Neuronal stem cell (in vitro differentiated cells): ENCODE results near the gene TSR3.

ENCODE experiments used
- DNase-seq: peaks from one replicate; pipeline ENCODE4 v3.0.0-alpha.2; 2013; ENCODE audit warnings: low spot score
- H2AFZ ChIP-seq: one replicate; pipeline ENCODE4 v1.6.1; 2013; ENCODE audit warnings: mild to moderate bottlenecking, low read length, inconsistent platforms
- H2AK5ac ChIP-seq: 2 replicates; pipeline ENCODE4 v1.6.1; 2013; ENCODE audit warnings: low read depth, mild to moderate bottlenecking, inconsistent platforms, low read length, moderate library complexity, mixed read lengths
- H2BK120ac ChIP-seq: 2 replicates; pipeline ENCODE4 v1.6.1; 2013; ENCODE audit warnings: low read depth, mild to moderate bottlenecking, inconsistent platforms, low read length, moderate library complexity, mixed read lengths
- H2BK12ac ChIP-seq: one replicate; pipeline ENCODE4 v1.6.1; 2013; ENCODE audit warnings: low read length, inconsistent platforms
- H2BK15ac ChIP-seq: 2 replicates; pipeline ENCODE4 v1.6.1; 2013; ENCODE audit warnings: mild to moderate bottlenecking, low read length, inconsistent platforms, mixed read lengths
- H2BK5ac ChIP-seq: one replicate; pipeline ENCODE4 v1.6.1; 2013; ENCODE audit warnings: inconsistent platforms, mild to moderate bottlenecking, low read length, moderate library complexity
- H3K14ac ChIP-seq: one replicate; pipeline ENCODE4 v1.6.1; 2013; ENCODE audit warnings: low read length, inconsistent platforms
- H3K18ac ChIP-seq: 2 replicates; pipeline ENCODE4 v1.6.1; 2013; ENCODE audit warnings: low read length, inconsistent platforms
- H3K23ac ChIP-seq: 2 replicates; pipeline ENCODE4 v1.6.1; 2013; ENCODE audit warnings: low read depth, mild to moderate bottlenecking, mixed read lengths, low read length, inconsistent platforms; ENCODE audit not compliant: poor library complexity
- H3K27ac ChIP-seq: replicated peaks from 3 replicates; pipeline ENCODE4 v1.5.1; 2013; ENCODE audit warnings: low read length, inconsistent platforms
- H3K27me3 ChIP-seq, 3 experiments: 2 replicates each; pipeline ENCODE4 v1.6.1; 2013; ENCODE audit warnings: low read length in 3 of 3, mild to moderate bottlenecking in 2 of 3, inconsistent platforms in 1 of 3, low read depth in 1 of 3, mixed read lengths in 1 of 3, moderate library complexity in 1 of 3; ENCODE audit not compliant: control insufficient read depth in 3 of 3, insufficient read depth in 3 of 3
- H3K36me3 ChIP-seq, 2 donors: replicated peaks in 1 of 2; 2 replicates each; pipeline ENCODE4 v1.6.1; 2013; ENCODE audit warnings: low read length in 2 of 2; ENCODE audit not compliant: control insufficient read depth in 2 of 2, insufficient read depth in 2 of 2
- H3K4ac ChIP-seq: 2 replicates; pipeline ENCODE4 v1.6.1; 2013; ENCODE audit warnings: inconsistent platforms, mild to moderate bottlenecking, low read length, moderate library complexity
- H3K4me1 ChIP-seq, 2 donors: 1 replicate in 1 of 2; 2 replicates in 1 of 2; pipeline ENCODE4 v1.6.1; 2013; ENCODE audit warnings: low read length in 2 of 2, low read depth in 1 of 2; ENCODE audit not compliant: control insufficient read depth in 2 of 2, insufficient read depth in 1 of 2
- H3K4me2 ChIP-seq: one replicate; pipeline ENCODE4 v1.6.1; 2013; ENCODE audit warnings: mild to moderate bottlenecking, low read length, inconsistent platforms; ENCODE audit not compliant: insufficient read depth, poor library complexity, severe bottlenecking
- H3K4me3 ChIP-seq, 2 donors: 2 replicates each; pipeline ENCODE4 v1.5.1; 2013; ENCODE audit warnings: low read length in 2 of 2, mild to moderate bottlenecking in 2 of 2, inconsistent platforms in 1 of 2, moderate library complexity in 1 of 2
- H3K79me1 ChIP-seq: one replicate; pipeline ENCODE4 v1.6.1; 2013; ENCODE audit warnings: low read depth, mild to moderate bottlenecking, inconsistent platforms, low read length, moderate library complexity
- H3K9ac ChIP-seq: one replicate; pipeline ENCODE4 v1.6.1; 2013; ENCODE audit warnings: mild to moderate bottlenecking, low read depth, low read length, inconsistent platforms; ENCODE audit not compliant: poor library complexity
- H3K9me3 ChIP-seq, 2 donors: replicated peaks in 1 of 2; 2 replicates each; pipeline versions ENCODE3 to v1.6.1; 2013; ENCODE audit warnings: low read length in 2 of 2, mild to moderate bottlenecking in 2 of 2, inconsistent platforms in 1 of 2, low read depth in 1 of 2, mixed read lengths in 1 of 2, moderate library complexity in 1 of 2; ENCODE audit not compliant: control insufficient read depth in 2 of 2, insufficient read depth in 1 of 2
- H4K8ac ChIP-seq: one replicate; pipeline ENCODE4 v1.6.1; 2013; ENCODE audit warnings: low read depth, mild to moderate bottlenecking, inconsistent platforms, low read length, moderate library complexity
- H4K91ac ChIP-seq: one replicate; pipeline ENCODE4 v1.6.1; 2013; ENCODE audit warnings: low read length, low read depth, mild to moderate bottlenecking, inconsistent platforms; ENCODE audit not compliant: poor library complexity
- WGBS, 2 donors: extraction: QIAGEN DNeasy Blood & Tissue Kit; methylation state at CpG; one replicate each; pipeline ENCODE4 v1.1.7; 2013; ENCODE audit warnings: missing lambda C conversion rate in 2 of 2, mixed read lengths in 1 of 2; ENCODE audit not compliant: insufficient read length in 2 of 2, insufficient replicate concordance in 1 of 2; ENCODE audit errors: extremely low coverage in 2 of 2; 5-methylcytosine and 5-hydroxymethylcytosine counted together

Gene TSR3

DNA sequence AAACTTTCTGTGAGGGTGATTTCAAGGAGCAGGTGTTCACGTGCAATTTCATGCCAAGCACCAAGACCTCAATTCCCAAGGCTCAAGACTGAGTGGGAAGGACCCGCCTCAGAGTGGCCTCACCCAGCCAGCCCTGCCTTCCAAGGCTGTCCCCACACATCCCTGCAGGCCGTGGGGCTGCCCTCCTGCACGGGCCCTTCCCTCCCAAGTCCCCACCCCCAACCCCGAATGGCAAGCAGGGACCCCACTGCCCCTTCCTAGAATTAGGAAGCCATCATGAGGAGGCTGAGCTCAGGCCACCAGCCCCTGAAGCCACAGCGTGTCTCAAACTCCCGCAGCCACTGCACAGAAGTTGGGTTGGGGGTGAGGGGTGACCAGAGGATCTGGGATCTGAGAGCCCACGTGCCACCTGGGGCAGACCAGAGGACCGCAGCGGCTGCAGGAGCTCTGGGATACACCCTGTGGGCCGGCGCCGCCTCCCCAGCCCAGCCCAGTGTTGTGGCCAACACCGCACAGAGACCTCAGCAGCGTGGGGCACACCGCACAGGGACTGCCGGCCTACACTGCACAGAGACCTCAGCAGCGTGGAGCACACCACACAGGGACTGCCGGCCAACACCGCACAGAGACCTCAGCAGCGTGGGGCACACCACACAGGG, 20.7 kb upstream of the TSR3 start:
- no peaks in the 10 kb centered on the region for H3K4me1 ChIP-seq
- H4K8ac ChIP-seq, result no peak overlapping the region
- no peak overlapping the region for H2BK12ac ChIP-seq
- H2BK120ac ChIP-seq, result no peak overlapping the region
- H2AK5ac ChIP-seq, result no peak overlapping the region
- H2BK5ac ChIP-seq, result no peak overlapping the region
- H3K79me1 ChIP-seq, result peaks cover 15% of the 10 kb centered on the region
- H2BK15ac ChIP-seq, result no peak overlapping the region
- no peak overlapping the region for H3K18ac ChIP-seq
- no peak for DNase-seq
- no peak overlapping the region for H3K4me3 ChIP-seq
- WGBS, 2 donors, result no CpG with 5 or more reads among the region's 21 CpGs
- H3K14ac ChIP-seq, result no peak overlapping the region
- H3K4me2 ChIP-seq, result no peak overlapping the region
- H3K9me3 ChIP-seq, result no peaks in the 10 kb centered on the region
- no peak overlapping the region for H2AFZ ChIP-seq
- no peak overlapping the region for H3K4ac ChIP-seq
- no peaks in the 10 kb centered on the region for H3K27me3 ChIP-seq
- H3K23ac ChIP-seq, result no peak overlapping the region
- H4K91ac ChIP-seq, result no peak overlapping the region
- no peak overlapping the region for H3K9ac ChIP-seq
- no peak overlapping the region for H3K27ac ChIP-seq
- H3K36me3 ChIP-seq, result peaks cover 12% of the 10 kb centered on the region in 2 donors

DNA sequence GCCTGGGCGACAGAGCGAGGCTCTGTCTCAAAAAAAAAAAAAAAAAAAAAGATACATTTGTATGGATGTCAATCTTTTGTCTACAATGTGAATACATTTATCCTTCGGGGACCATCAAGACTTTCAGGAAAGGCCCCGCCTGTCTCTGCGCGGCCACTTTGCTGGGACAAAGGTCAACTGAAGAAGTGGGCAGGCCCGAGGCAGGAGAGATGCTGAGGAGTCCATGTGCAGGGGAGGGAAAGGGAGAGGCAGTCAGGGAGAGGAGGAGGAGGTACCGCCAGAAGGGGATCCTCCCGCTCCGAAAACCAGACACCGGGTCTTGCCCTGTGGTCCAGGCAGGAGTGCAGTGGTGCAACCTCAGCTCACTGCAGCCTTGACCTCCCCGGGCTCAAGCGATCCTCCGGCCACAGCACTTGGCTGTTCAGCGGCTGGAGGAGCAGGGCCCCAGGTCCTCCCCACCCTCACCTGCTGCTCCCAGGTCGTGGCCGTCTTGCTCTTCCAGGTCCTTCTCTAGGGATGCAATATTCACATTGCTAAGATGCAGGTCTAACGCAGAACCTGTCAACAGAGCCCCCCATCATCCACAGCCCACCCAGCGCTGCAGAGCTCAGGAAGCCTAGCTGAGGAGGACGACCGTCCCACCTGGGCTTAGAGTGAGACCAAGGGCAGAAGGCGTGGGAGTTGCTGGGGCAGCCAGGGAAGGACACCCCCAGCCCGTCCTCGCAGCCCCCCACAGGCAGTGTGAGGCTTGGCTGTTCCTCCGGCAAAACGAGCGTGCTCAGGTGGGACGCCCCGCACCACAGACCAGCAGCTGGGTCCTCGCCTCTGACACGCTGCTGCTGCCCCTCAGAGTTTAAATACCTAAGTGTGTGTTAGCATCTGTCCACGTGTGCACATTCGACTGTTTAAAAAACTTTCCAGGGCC, 19.6 kb upstream of the TSR3 start:
- peak overlapping the region; percentile 44 for H3K9ac ChIP-seq
- no peak overlapping the region for H2AK5ac ChIP-seq
- H4K8ac ChIP-seq, result peak overlapping the region; percentile 65
- H3K9me3 ChIP-seq, result no peaks in the 10 kb centered on the region
- no CpG with 5 or more reads among the region's 33 CpGs for WGBS, 2 donors
- no peak overlapping the region for H3K4me3 ChIP-seq
- H2BK5ac ChIP-seq, result no peak overlapping the region
- no peak overlapping the region for H3K14ac ChIP-seq
- H3K36me3 ChIP-seq, result peaks cover 19 to 21% of the 10 kb centered on the region in 2 donors
- H3K27ac ChIP-seq, result no peak overlapping the region
- DNase-seq, result no peak
- H2BK120ac ChIP-seq, result no peak overlapping the region
- H4K91ac ChIP-seq, result no peak overlapping the region
- peaks cover 18% of the 10 kb centered on the region for H3K79me1 ChIP-seq
- H2BK15ac ChIP-seq, result no peak overlapping the region
- no peak overlapping the region for H2AFZ ChIP-seq
- H3K4me1 ChIP-seq, result no peaks in the 10 kb centered on the region
- no peak overlapping the region for H3K4me2 ChIP-seq
- H2BK12ac ChIP-seq, result peak overlapping the region; percentile 22
- no peak overlapping the region for H3K4ac ChIP-seq
- H3K23ac ChIP-seq, result no peak overlapping the region
- no peak overlapping the region for H3K18ac ChIP-seq
- H3K27me3 ChIP-seq, result no peaks in the 10 kb centered on the region

- DNase-seq, result no peak
- no CpG with 5 or more reads among the region's 27 CpGs for WGBS, 2 donors
- no peak overlapping the region for H3K4ac ChIP-seq
- no peak overlapping the region for H2BK12ac ChIP-seq
- H2AK5ac ChIP-seq, result no peak overlapping the region
- H3K79me1 ChIP-seq, result peaks cover 17% of the 10 kb centered on the region
- H3K14ac ChIP-seq, result no peak overlapping the region
- H4K8ac ChIP-seq, result no peak overlapping the region
- peaks cover 33 to 54% of the 10 kb centered on the region in 2 donors for H3K36me3 ChIP-seq
- no peak overlapping the region for H3K4me3 ChIP-seq
- peak overlapping the region; percentile 55 for H3K23ac ChIP-seq
- H3K4me2 ChIP-seq, result no peak overlapping the region
- H3K27ac ChIP-seq, result no peak overlapping the region
- peaks cover 0 to 2% of the 10 kb centered on the region in 2 donors for H3K9me3 ChIP-seq
- H4K91ac ChIP-seq, result no peak overlapping the region
- no peak overlapping the region for H3K9ac ChIP-seq
- H2BK120ac ChIP-seq, result no peak overlapping the region
- no peak overlapping the region for H3K18ac ChIP-seq
- H2BK15ac ChIP-seq, result no peak overlapping the region
- H3K27me3 ChIP-seq, result no peaks in the 10 kb centered on the region
- H3K4me1 ChIP-seq, result no peaks in the 10 kb centered on the region
- H2AFZ ChIP-seq, result no peak overlapping the region
- H2BK5ac ChIP-seq, result no peak overlapping the region
Observed at GRCh38 chr16:1367486-1368174, 16.0 kb upstream of the TSR3 start.
